Ascending aorta (tissue), 2 donors: Measurements from ENCODE around the gene MYLK4. TPM values are rescaled to one million over a fixed set of nuclear protein-coding genes. Genes with fewer than 3 reads are reported as not detected.

ENCODE experiments used
- DNase-seq, 2 donors: peaks; one replicate each; pipeline ENCODE4 v3.0.0-alpha.2; 2019; ENCODE audit warnings: low spot score in 2 of 2
- H3K27ac ChIP-seq, 2 donors: fragments of 200-600 bp; sonication (generic); one replicate each; pipeline ENCODE4 v1.5.1; 2016 to 2017; ENCODE audit warnings: mild to moderate bottlenecking in 1 of 2
- H3K27me3 ChIP-seq: fragments of 200-600 bp; sonication (generic); one replicate; pipeline ENCODE4 v1.5.1; 2017
- H3K36me3 ChIP-seq, 2 donors: fragments of 200-600 bp; sonication (generic); one replicate each; pipeline ENCODE4 v1.5.1; 2016
- H3K4me1 ChIP-seq, 2 donors: fragments of 200-600 bp; sonication (generic); one replicate each; pipeline ENCODE4 v1.5.1; 2016 to 2017; ENCODE audit warnings: mild to moderate bottlenecking in 1 of 2
- H3K4me3 ChIP-seq, 2 donors: fragments of 200-600 bp; sonication (generic); one replicate each; pipeline ENCODE4 v1.5.1; 2016 to 2017; ENCODE audit warnings: mild to moderate bottlenecking in 1 of 2
- H3K9me3 ChIP-seq, 2 donors: fragments of 200-600 bp; sonication (generic); one replicate each; pipeline ENCODE4 v1.5.1; 2016
- intact Hi-C: fragments of 100-400 bp; cut with DNase I; formaldehyde crosslinking; loops from one replicate; pipeline ENCODE4 v1.15.1; 2023
- total RNA-seq: library from RNA; depleted of rRNA; stranded (reverse); fragments of >200 nt; gene quantifications from one replicate; pipeline ENCODE4 v1.1.0, GENCODE V29; 2016
- TF ChIP-seq, protein P1 (sequence below), 3 experiments: fragments of 200-600 bp in 2 of 3; fragments of 450-650 bp in 1 of 3; sonication (generic) in 2 of 3; IDR thresholded peaks; one replicate each; pipeline ENCODE4 v1.5.1; 2016 to 2019; ENCODE audit warnings: antibody characterized with exemption in 3 of 3, mild to moderate bottlenecking in 1 of 3, moderate library complexity in 1 of 3

MYLK4 gene
- total RNA-seq, 1 donor from 2014 or later = not detected

DNA sequence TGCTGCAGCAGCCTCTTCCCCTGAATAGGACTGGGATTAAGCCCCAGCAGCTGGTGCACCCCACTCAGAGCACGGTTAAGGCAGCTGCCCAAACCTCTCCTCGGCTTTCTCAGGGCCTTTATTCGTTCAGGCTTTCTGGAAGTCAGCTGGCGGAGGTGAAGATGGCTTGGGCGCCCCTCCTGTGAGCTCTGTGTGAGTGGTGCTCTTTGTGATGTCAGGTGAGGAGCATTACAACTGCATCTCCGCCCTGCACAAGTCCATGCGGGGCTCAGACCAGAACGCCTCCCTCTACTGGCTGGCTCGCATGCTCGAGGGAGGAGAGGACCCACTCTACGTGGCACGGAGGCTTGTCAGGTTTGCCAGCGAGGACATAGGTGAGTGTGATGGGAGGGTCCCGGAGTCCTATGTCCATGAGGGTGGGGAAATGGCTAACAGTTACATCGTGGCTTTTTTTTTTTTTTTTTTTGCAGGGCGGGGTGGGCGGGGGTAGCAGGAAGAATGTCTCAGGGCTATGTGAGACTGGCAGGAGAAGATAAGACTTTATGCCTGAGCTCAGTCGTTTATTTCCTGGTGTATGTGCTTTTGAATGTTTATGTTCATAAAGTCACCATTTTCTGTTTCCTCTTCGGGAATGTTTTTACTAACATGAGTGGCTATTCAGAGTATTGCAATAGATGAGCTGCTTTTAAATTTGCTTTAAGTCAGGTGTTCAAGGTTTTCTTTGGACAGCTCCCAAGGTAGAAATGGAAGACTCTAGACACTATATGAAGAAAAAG lies 32.7 kb upstream of the MYLK4 start:
- H3K27ac ChIP-seq = no peak overlapping the region
- no peaks in the 10 kb centered on the region for H3K27me3 ChIP-seq
- H3K36me3 ChIP-seq = peaks cover 11 to 46% of the 10 kb centered on the region in 2 donors
- DNase-seq = no peak
- no peaks in the 10 kb centered on the region for H3K9me3 ChIP-seq
- intact Hi-C loops = no loop called here
- no peak overlapping the region for H3K4me3 ChIP-seq
- H3K4me1 ChIP-seq = peaks cover 0 to 3% of the 10 kb centered on the region in 2 donors
- TF ChIP-seq, protein P1, sequence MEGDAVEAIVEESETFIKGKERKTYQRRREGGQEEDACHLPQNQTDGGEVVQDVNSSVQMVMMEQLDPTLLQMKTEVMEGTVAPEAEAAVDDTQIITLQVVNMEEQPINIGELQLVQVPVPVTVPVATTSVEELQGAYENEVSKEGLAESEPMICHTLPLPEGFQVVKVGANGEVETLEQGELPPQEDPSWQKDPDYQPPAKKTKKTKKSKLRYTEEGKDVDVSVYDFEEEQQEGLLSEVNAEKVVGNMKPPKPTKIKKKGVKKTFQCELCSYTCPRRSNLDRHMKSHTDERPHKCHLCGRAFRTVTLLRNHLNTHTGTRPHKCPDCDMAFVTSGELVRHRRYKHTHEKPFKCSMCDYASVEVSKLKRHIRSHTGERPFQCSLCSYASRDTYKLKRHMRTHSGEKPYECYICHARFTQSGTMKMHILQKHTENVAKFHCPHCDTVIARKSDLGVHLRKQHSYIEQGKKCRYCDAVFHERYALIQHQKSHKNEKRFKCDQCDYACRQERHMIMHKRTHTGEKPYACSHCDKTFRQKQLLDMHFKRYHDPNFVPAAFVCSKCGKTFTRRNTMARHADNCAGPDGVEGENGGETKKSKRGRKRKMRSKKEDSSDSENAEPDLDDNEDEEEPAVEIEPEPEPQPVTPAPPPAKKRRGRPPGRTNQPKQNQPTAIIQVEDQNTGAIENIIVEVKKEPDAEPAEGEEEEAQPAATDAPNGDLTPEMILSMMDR (IDR thresholded peaks at IDR 0.05) = peak in 1 of 3 experiments; percentile 18

DNA sequence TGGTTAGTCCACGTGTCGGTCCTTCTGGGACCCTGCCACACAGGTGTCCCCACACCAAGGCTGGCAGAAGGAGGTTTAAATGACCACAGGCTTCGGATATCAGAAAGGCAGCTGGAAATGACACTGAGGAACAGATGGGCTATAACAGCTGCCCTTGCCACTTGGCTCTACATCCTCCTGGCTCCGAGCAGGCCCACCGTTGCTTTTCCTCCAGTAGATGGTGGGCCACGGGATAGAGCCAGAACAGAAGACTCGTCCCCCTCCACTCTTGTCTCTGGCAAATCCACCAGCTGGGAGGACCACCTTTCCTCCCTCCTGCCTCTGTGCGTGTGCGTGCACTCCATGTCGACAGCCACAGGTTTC lies 32.1 kb upstream of the MYLK4 start:
- TF ChIP-seq, protein P1 (IDR thresholded peaks at IDR 0.05) = no peak

DNA sequence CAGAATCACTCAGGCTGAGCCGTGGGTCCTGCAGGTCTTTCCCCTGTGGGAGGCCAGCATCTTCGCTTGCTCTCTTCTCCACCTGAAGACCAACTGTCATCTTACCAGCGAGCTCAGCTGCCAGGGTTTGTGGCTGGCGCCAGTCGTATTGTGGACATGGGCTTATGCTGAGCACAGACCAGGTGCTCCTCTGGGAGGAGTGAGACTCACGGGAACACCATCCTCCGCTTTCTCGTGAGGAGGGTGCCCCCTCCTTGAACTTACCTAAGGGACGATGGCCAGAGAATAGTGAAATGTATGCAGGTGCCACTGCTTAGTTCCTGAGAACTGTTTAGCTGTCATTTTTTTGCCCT lies 31.6 kb upstream of the MYLK4 start:
- peaks cover 11 to 43% of the 10 kb centered on the region in 2 donors for H3K36me3 ChIP-seq
- intact Hi-C loops = no loop called here

More for the DNA sequence above, 32.1 kb upstream of the MYLK4 start:
- H3K9me3 ChIP-seq = no peaks in the 10 kb centered on the region
- no peaks in the 10 kb centered on the region for H3K27me3 ChIP-seq
- peaks cover 0 to 3% of the 10 kb centered on the region in 2 donors for H3K4me1 ChIP-seq
- intact Hi-C loops = no loop called here
- no peak for DNase-seq
- H3K4me3 ChIP-seq = no peak overlapping the region
- H3K36me3 ChIP-seq = peaks cover 11 to 46% of the 10 kb centered on the region in 2 donors
- H3K27ac ChIP-seq = no peak overlapping the region

DNA sequence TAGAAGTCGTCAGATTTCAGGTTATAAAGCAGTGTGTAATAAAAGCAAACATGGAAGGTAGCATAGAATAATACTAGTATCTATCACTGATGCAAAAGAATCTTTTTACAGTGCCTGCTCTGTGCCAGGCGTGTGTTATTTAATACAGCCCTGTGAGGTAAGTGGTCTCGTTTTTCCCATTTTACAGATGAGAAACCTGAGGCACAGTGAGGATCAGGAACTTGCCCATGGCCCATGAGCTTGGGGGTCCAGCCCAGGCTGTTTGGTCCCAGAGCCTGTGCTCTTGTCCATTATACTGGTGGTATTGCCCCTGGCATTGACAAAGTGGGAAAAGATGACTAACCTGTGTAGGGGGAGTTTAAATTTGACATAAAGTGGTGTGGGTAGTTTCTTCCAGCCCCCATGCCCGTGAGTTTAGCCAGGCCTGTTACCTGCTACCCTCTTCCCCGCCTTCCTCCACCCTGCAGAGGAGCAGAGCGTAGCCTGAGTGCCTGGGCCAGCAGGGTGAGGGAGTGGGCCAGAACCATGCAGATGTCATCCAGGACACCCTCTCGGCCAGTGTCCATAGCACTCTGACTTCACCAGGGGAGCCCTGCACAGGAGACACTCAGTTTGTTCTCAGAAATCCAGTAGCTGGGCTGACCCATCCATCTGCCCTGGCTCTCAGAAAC lies 31.1 kb upstream of the MYLK4 start:
- intact Hi-C loops = no loop called here
- no peaks in the 10 kb centered on the region for H3K27me3 ChIP-seq
- DNase-seq = no peak
- H3K27ac ChIP-seq = no peak overlapping the region
- H3K4me3 ChIP-seq = no peak overlapping the region
- no peaks in the 10 kb centered on the region for H3K9me3 ChIP-seq
- H3K36me3 ChIP-seq = peaks cover 11 to 42% of the 10 kb centered on the region in 2 donors
- TF ChIP-seq, protein P1 (IDR thresholded peaks at IDR 0.05) = no peak
- peaks cover 0 to 3% of the 10 kb centered on the region in 2 donors for H3K4me1 ChIP-seq

More for the DNA sequence above, 31.6 kb upstream of the MYLK4 start:
- TF ChIP-seq, protein P1 (IDR thresholded peaks at IDR 0.05) = no peak
- H3K27me3 ChIP-seq = no peaks in the 10 kb centered on the region
- H3K27ac ChIP-seq = no peak overlapping the region
- H3K9me3 ChIP-seq = no peaks in the 10 kb centered on the region
- no peak overlapping the region for H3K4me3 ChIP-seq
- H3K4me1 ChIP-seq = peaks cover 0 to 3% of the 10 kb centered on the region in 2 donors
- DNase-seq = no peak

DNA sequence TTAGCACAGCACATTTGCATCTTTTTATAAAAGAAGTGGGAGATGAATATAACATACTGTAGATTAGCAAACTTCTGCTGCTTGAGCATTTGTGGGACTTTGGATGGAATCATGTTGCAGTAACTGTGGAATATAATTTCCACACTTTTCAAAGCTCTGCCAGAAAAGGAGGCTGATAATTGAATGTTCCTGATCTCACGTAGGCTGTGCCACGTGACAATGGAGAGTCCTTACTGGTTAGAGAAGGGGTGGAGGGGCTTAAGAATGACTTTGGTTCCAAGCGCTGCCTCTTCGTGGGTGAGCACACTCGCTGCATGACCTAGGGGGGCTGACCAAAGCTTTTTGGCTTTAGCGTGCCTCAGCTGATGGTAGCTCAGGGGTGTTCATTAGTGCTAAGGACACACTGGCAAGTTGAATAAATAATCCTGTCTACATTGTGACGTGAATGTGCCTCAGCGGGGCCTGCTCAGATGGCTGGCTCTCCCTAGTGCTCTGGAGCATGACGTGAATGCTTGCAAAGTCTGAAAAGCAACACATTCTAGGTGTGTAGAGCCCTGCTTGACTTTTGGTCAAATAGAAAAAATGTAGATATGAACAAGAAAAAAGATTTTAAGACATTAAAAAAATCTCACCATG lies 29.5 kb upstream of the MYLK4 start:
- Histone ChIP-seq H3K27me3 (no peaks in the 10 kb centered on the region), H3K4me1 (peaks cover 0 to 3% of the 10 kb centered on the region in 2 donors), H3K27ac (no peak overlapping the region), H3K9me3 (no peaks in the 10 kb centered on the region), H3K4me3 (no peak overlapping the region), H3K36me3 (peaks cover 5 to 35% of the 10 kb centered on the region in 2 donors)
- DNase-seq = no peak
- TF ChIP-seq, protein P1 (IDR thresholded peaks at IDR 0.05) = no peak
- intact Hi-C loops = no loop called here
